A673 (cell line): ENCODE data around the gene RNASE9. TPM values are rescaled to one million over a fixed set of nuclear protein-coding genes. Genes with fewer than 3 reads are reported as not detected.
"Not testable (repeated sequence)": the region's sequence is repeated elsewhere in the genome, so short reads cannot be mapped to it uniquely, and the experiment has no call there.

ENCODE experiments used
- BruUV-seq: library from RNA; stranded (reverse); fragments of 400-500 nt; replicated peaks from 2 replicates; lab custom pipeline; 2021; lab: Mats Ljungman, UMichigan
- CTCF ChIA-PET: fragments of 300-600 bp; sonication (Branson Sonifier 250); formaldehyde crosslinking; loops from one replicate; lab custom pipeline; 2022; ENCODE audit warnings: antibody characterized with exemption; lab: Charles Lee
- POLR2A ChIA-PET: fragments of 300-600 bp; sonication (Branson Sonifier 250); formaldehyde crosslinking; loops from one replicate; lab custom pipeline; 2022; ENCODE audit warnings: antibody characterized with exemption; ENCODE audit not compliant: low non-redundant PET; lab: Charles Lee
- DNase-seq: peaks from one replicate; pipeline ENCODE4 v3.0.0-alpha.2; 2015; ENCODE audit warnings: low spot score
- H3K27ac ChIP-seq: fragments of 200-600 bp; sonication (generic); 2 replicates; pipeline ENCODE4 v1.5.1; 2016; ENCODE audit warnings: mixed run types, low read depth, mild to moderate bottlenecking, mixed read lengths, antibody characterized with exemption, low read length; ENCODE audit not compliant: poor library complexity, severe bottlenecking
- H3K27me3 ChIP-seq: fragments of 200-600 bp; sonication (generic); replicated peaks from 2 replicates; pipeline ENCODE4 v1.6.1; 2017; ENCODE audit warnings: mixed run types, low read depth, mild to moderate bottlenecking, mixed read lengths, antibody characterized with exemption, low read length; ENCODE audit not compliant: insufficient read depth, poor library complexity
- H3K36me3 ChIP-seq: fragments of 200-600 bp; sonication (generic); 2 replicates; pipeline ENCODE4 v1.6.1; 2016; ENCODE audit warnings: mixed run types, mild to moderate bottlenecking, mixed read lengths, antibody characterized with exemption, low read length; ENCODE audit not compliant: insufficient read depth, poor library complexity, severe bottlenecking
- H3K4me1 ChIP-seq: fragments of 200-600 bp; sonication (generic); 2 replicates; pipeline ENCODE4 v1.6.1; 2017; ENCODE audit warnings: mixed run types, mild to moderate bottlenecking, mixed read lengths, antibody characterized with exemption, low read length; ENCODE audit not compliant: insufficient read depth, poor library complexity, severe bottlenecking
- H3K4me3 ChIP-seq: fragments of 200-600 bp; sonication (generic); 2 replicates; pipeline ENCODE4 v1.5.1; 2016; ENCODE audit warnings: low read depth, mixed run types, mild to moderate bottlenecking, mixed read lengths, low read length; ENCODE audit not compliant: poor library complexity, severe bottlenecking
- H3K9me3 ChIP-seq: fragments of 200-600 bp; sonication (generic); 2 replicates; pipeline ENCODE4 v1.6.1; 2016; ENCODE audit warnings: mixed run types, low read depth, mild to moderate bottlenecking, mixed read lengths, antibody characterized with exemption, low read length; ENCODE audit not compliant: poor library complexity, severe bottlenecking
- CTCF ChIP-seq: fragments of 300-800, 200-600 bp; sonication (generic); conservative IDR thresholded peaks from 2 replicates; pipeline ENCODE4 v1.5.1; 2017; ENCODE audit warnings: low read depth, mild to moderate bottlenecking, antibody characterized with exemption, low read length, moderate library complexity, mixed read lengths
- EZH2 ChIP-seq: fragments of 200-600 bp; sonication (generic); IDR thresholded peaks from 2 replicates; pipeline ENCODE4 v1.6.1; 2017; ENCODE audit warnings: borderline replicate concordance, low read depth, mild to moderate bottlenecking, mixed read lengths, antibody characterized with exemption, low read length; ENCODE audit not compliant: poor library complexity, severe bottlenecking
- intact Hi-C: fragments of 100-400 bp; cut with micrococcal nuclease; formaldehyde crosslinking; loops from one replicate; pipeline ENCODE4 v1.10.0; 2022; ENCODE audit not compliant: unreplicated experiment
- total RNA-seq: library from RNA; stranded (reverse); gene quantifications from 2 replicates; pipeline ENCODE4 v1.2.3, GENCODE V29; 2021

RNASE9 gene
- total RNA-seq, 1 experiment from 2014 or later: not detected

- TF ChIP-seq EZH2 (no peak), CTCF (no peak)
- BruUV-seq: no TSS peak
- CTCF ChIA-PET: no interaction called here
- DNase-seq: no peak
- POLR2A ChIA-PET: no interaction called here
- Histone ChIP-seq H3K4me1 (no peaks in the 10 kb centered on the region), H3K27ac (no peak overlapping the region), H3K9me3 (no peaks in the 10 kb centered on the region), H3K4me3 (no peak overlapping the region), H3K27me3 (no peaks in the 10 kb centered on the region), H3K36me3 (no peaks in the 10 kb centered on the region)
- intact Hi-C loops: no loop called here
These were observed 52.5 kb downstream of the RNASE9 start for GRCh38 chr14:20508367-20508766.

- DNase-seq, H3K27me3 ChIP-seq, intact Hi-C loops, H3K36me3 ChIP-seq, H3K27ac ChIP-seq, POLR2A ChIA-PET, H3K4me1 ChIP-seq, H3K9me3 ChIP-seq, CTCF ChIA-PET, BruUV-seq, H3K4me3 ChIP-seq: not testable (repeated sequence)
These were observed 53.3 kb downstream of the RNASE9 start for GRCh38 chr14:20507537-20507936.

GRCh38 chr14:20506752-20507151, 54.1 kb downstream of the RNASE9 start:
- H3K36me3 ChIP-seq, H3K27me3 ChIP-seq, POLR2A ChIA-PET, H3K4me1 ChIP-seq, H3K27ac ChIP-seq, intact Hi-C loops, BruUV-seq, DNase-seq, H3K4me3 ChIP-seq, CTCF ChIA-PET, H3K9me3 ChIP-seq: not testable (repeated sequence)

- CTCF ChIA-PET, DNase-seq, H3K4me3 ChIP-seq, H3K27ac ChIP-seq, BruUV-seq, H3K9me3 ChIP-seq, intact Hi-C loops, H3K36me3 ChIP-seq, H3K27me3 ChIP-seq, H3K4me1 ChIP-seq, POLR2A ChIA-PET: not testable (repeated sequence)
These were observed 54.6 kb downstream of the RNASE9 start for GRCh38 chr14:20506276-20506675.

Other genes with a start within 250 kb of the RNASE9 start
- gene CCNB1IP1, start 227.8 kb downstream of the RNASE9 start, total RNA-seq: 117 and 121 TPM in 2 replicates
- gene PARP2, start 217.4 kb downstream of the RNASE9 start, total RNA-seq: 67.8 and 67.9 TPM in 2 replicates
- 12.3 and 15.9 TPM in 2 replicates for gene TEP1, start 147.5 kb downstream of the RNASE9 start, total RNA-seq
- 0.04 and 0.13 TPM in 2 replicates for gene KLHL33, start 124.9 kb downstream of the RNASE9 start, total RNA-seq
- gene OSGEP, start 106.2 kb downstream of the RNASE9 start, total RNA-seq: 59.2 and 67.8 TPM in 2 replicates
- 277 and 299 TPM in 2 replicates for gene APEX1, start 105.8 kb downstream of the RNASE9 start, total RNA-seq
- 32.4 and 34.9 TPM in 2 replicates for gene PIP4P1, start 99.6 kb downstream of the RNASE9 start, total RNA-seq
- gene PNP, start 91.6 kb downstream of the RNASE9 start, total RNA-seq: 78.3 and 97.0 TPM in 2 replicates
- 0.26 TPM in 1 of 2 replicates, not detected in the other for gene RNASE10, start 55.5 kb downstream of the RNASE9 start, total RNA-seq
- not detected in 2 replicates for gene RNASE11, start 27.0 kb upstream of the RNASE9 start, total RNA-seq
- gene RNASE12, start 30.3 kb upstream of the RNASE9 start, total RNA-seq: not detected in 2 replicates
- not detected in 2 replicates for gene OR6S1, start 80.6 kb upstream of the RNASE9 start, total RNA-seq
- 0.75 and 1.8 TPM in 2 replicates for gene RNASE4, start 123.5 kb upstream of the RNASE9 start, total RNA-seq
- gene ANG, start 127.7 kb upstream of the RNASE9 start, total RNA-seq: 0.71 and 2.2 TPM in 2 replicates
- gene EDDM3A, start 184.8 kb upstream of the RNASE9 start, total RNA-seq: not detected in 2 replicates
- gene EDDM3B, start 207.4 kb upstream of the RNASE9 start, total RNA-seq: not detected in 2 replicates
- not detected in 2 replicates for gene RNASE6, start 220.2 kb upstream of the RNASE9 start, total RNA-seq
- gene RNASE1, start 241.8 kb upstream of the RNASE9 start, total RNA-seq: not detected in 2 replicates